ENCODE results near the gene C17orf114.

Gene C17orf114

DNA sequence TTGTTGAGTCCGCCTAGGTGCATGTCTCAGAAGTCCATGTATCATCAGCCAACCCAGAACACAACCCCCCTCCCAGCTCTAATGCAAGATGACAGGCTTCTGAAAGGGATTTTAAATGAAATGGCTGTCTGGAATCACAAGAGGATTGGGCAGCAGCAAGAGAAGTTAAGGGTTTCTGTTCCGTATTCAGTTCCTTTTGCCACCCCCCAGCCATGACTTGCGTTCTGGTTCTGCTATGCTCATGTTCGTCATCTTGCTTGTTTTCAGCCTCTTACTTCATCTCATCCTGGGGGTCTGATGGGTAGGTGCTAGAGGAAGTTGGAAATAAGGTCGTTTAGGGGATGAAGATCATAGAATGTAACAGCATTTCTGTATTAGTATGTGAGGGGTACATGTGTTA is 43.0 kb upstream of the C17orf114 start:
- intact Hi-C loops (cut with DNase I) = no loop called here
- Histone ChIP-seq H3K36me3 (no peaks in the 10 kb centered on the region), H3K9me3 (no peaks in the 10 kb centered on the region), H3K27me3 (no peaks in the 10 kb centered on the region), H3K4me3 (no peak overlapping the region), H3K4me1 (peaks cover 53% of the 10 kb centered on the region), H3K27ac (no peak overlapping the region)
- DNase-seq (ENCODE audit: extremely low spot score in 2 of 2) = no peak
- TF ChIP-seq POLR2AphosphoS5 (IDR thresholded peaks at IDR 0.05; ENCODE audit: insufficient read depth in 1 of 2, low read depth in 1 of 2) = no peak
- no peak for TF ChIP-seq POLR2A (IDR thresholded peaks at IDR 0.05)
- TF ChIP-seq, protein P1, sequence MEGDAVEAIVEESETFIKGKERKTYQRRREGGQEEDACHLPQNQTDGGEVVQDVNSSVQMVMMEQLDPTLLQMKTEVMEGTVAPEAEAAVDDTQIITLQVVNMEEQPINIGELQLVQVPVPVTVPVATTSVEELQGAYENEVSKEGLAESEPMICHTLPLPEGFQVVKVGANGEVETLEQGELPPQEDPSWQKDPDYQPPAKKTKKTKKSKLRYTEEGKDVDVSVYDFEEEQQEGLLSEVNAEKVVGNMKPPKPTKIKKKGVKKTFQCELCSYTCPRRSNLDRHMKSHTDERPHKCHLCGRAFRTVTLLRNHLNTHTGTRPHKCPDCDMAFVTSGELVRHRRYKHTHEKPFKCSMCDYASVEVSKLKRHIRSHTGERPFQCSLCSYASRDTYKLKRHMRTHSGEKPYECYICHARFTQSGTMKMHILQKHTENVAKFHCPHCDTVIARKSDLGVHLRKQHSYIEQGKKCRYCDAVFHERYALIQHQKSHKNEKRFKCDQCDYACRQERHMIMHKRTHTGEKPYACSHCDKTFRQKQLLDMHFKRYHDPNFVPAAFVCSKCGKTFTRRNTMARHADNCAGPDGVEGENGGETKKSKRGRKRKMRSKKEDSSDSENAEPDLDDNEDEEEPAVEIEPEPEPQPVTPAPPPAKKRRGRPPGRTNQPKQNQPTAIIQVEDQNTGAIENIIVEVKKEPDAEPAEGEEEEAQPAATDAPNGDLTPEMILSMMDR (IDR thresholded peaks at IDR 0.05) = no peak

DNA sequence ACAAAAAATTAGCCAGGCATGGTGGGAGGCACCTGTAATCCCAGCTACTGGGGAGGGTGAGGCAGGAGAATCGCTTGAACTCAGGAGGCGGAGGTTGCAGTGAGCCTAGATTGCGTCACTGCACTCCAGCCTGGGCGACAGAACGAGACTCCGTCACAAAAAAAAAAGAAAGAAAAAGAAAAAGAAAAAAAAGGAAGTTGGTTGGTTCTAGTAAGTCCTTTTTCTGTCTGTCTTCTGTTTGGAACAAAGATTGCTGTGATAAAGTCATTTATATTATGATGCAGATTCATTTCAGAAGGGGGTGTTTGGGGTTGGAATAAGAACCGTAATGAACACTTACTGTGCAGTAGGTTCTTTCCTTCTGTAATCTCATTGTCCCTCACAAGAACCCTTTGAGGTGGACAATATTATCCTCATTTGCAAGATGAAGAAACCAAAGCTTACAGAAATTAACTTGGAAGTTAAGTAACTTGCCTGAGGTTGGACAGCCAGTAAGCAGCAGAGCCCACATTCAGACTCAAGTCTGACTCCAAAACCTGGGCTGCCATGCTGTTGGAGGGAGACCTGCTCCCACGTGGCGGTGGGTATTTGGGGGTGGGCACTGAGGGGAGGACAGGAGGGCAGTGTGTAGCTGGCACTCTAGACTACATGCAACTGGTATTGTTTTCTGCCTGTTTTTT is 41.3 kb upstream of the C17orf114 start:
- DNase-seq (ENCODE audit: extremely low spot score in 2 of 2) = no peak
- H3K27me3 ChIP-seq = no peaks in the 10 kb centered on the region
- H3K4me1 ChIP-seq = peaks cover 53% of the 10 kb centered on the region
- no peaks in the 10 kb centered on the region for H3K36me3 ChIP-seq
- intact Hi-C loops (cut with DNase I) = no loop called here
- no peaks in the 10 kb centered on the region for H3K9me3 ChIP-seq
- no peak overlapping the region for H3K4me3 ChIP-seq
- H3K27ac ChIP-seq = no peak overlapping the region
- TF ChIP-seq, protein P1 (IDR thresholded peaks at IDR 0.05) = no peak
- TF ChIP-seq POLR2A (IDR thresholded peaks at IDR 0.05) (no peak), POLR2AphosphoS5 (IDR thresholded peaks at IDR 0.05; ENCODE audit: insufficient read depth in 1 of 2, low read depth in 1 of 2) (no peak)

DNA sequence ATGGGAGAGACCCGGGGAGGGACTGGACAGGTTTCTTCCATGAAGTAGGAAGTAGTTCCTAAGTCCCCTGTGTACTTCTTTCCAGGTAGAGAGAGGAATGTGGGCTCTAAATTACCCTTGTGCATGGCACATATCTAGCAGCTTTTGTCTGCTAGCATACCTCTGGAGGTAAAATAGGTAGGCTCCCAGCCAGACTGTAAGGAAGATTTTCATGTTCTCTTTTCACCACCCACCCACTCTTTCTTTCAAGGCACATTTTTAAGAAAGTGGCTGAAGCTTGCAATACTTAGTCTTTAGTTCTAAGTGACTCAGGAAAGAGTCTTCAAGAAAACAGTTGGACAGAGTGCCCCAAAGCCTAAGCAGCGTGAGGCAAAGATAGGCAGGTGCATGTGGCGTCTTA is 40.2 kb upstream of the C17orf114 start:
- Histone ChIP-seq H3K27ac (no peak overlapping the region), H3K4me3 (no peak overlapping the region), H3K9me3 (no peaks in the 10 kb centered on the region), H3K4me1 (peaks cover 53% of the 10 kb centered on the region), H3K27me3 (no peaks in the 10 kb centered on the region), H3K36me3 (no peaks in the 10 kb centered on the region)
- no peak for DNase-seq (ENCODE audit: extremely low spot score in 2 of 2)
- TF ChIP-seq POLR2A (IDR thresholded peaks at IDR 0.05) (no peak), POLR2AphosphoS5 (IDR thresholded peaks at IDR 0.05; ENCODE audit: insufficient read depth in 1 of 2, low read depth in 1 of 2) (no peak)
- TF ChIP-seq, protein P1 (IDR thresholded peaks at IDR 0.05) = no peak
- intact Hi-C loops (cut with DNase I) = no loop called here

DNA sequence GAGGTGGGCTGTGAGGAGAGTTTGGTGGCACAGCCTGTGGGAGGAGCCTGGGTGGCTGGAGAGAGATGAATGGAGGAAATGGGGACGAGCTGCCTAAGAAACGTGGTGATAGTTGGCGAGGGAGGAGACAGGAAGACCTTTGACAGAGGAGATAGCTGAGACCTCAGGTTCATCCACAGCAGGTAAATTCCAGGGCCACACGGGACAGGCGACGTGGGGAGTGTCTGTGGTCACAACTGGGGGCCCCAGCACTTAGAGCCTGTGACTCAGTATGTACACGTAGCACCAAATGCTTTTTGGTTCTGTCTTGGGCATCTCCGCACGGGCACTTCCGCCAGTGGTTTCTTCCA is 38.7 kb upstream of the C17orf114 start:
- H3K27me3 ChIP-seq = no peaks in the 10 kb centered on the region
- H3K9me3 ChIP-seq = no peaks in the 10 kb centered on the region
- H3K4me1 ChIP-seq = peaks cover 55% of the 10 kb centered on the region
- intact Hi-C loops (cut with DNase I) = no loop called here
- H3K4me3 ChIP-seq = no peak overlapping the region
- TF ChIP-seq, protein P1 (IDR thresholded peaks at IDR 0.05) = no peak
- TF ChIP-seq POLR2AphosphoS5 (IDR thresholded peaks at IDR 0.05; ENCODE audit: insufficient read depth in 1 of 2, low read depth in 1 of 2) (no peak), POLR2A (IDR thresholded peaks at IDR 0.05) (no peak)
- no peak overlapping the region for H3K27ac ChIP-seq
- DNase-seq (ENCODE audit: extremely low spot score in 2 of 2) = no peak
- no peaks in the 10 kb centered on the region for H3K36me3 ChIP-seq

DNA sequence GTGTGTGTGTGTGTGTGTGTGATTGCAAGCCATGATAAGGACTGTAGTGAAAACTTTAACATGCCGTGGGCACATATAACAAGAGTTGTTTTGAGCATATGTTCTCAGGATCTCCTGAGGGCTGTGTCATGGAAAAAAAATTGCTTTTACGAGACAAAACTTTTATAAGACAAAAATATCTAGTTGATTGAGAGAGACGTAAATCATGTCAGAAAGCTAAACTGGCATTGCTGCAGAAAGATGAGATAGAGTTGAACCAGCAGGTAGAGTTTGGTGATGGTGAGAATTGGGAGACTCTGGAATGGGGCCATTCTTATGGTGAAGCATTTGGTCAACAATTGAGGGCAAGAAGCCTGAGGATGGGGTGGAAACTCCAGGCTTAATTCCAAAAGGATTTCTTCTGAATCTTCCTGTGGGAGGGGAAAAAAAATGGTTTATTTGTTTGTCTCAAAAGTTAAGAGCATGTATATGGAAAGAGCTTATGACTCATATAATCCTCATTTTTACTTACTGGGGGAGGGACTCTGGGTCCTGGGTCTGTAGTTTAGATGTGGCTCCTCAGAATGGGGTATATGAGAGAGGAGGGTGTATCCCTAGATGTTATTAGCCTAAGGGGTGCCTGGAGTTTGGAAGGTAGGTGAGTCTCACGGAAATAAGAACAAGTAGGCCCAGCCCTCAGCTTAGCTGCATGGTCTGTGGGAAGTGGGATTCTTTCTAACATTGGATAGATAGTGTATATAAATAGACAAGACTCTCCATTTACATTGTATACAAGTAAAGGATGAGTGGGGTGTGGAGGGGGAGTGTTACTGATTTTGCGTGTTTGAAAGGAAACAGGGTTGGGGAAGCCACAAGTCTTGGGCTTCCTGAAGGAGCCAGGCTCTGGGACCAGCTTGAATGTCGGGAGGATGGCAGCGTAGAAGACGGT is 38.1 kb upstream of the C17orf114 start:
- TF ChIP-seq POLR2A (IDR thresholded peaks at IDR 0.05) = no peak
- TF ChIP-seq POLR2AphosphoS5 (IDR thresholded peaks at IDR 0.05; ENCODE audit: insufficient read depth in 1 of 2, low read depth in 1 of 2) = no peak
- TF ChIP-seq, protein P1 (IDR thresholded peaks at IDR 0.05) = no peak
- Histone ChIP-seq H3K36me3 (no peaks in the 10 kb centered on the region), H3K27ac (no peak overlapping the region), H3K4me3 (no peak overlapping the region), H3K9me3 (no peaks in the 10 kb centered on the region), H3K4me1 (peaks cover 55% of the 10 kb centered on the region), H3K27me3 (no peaks in the 10 kb centered on the region)
- no peak for DNase-seq (ENCODE audit: extremely low spot score in 2 of 2)
- intact Hi-C loops (cut with DNase I) = no loop called here
